HepG2 (cell line): Measurements from ENCODE around the gene MRPS5. TPM values are rescaled to one million over a fixed set of nuclear protein-coding genes. Genes with fewer than 3 reads are reported as not detected.

Source experiments
- BRF2 ChIP-seq: sonication (generic); formaldehyde crosslinking; IDR thresholded peaks from 2 replicates; pipeline ENCODE4 v1.8.1; 2022; ENCODE audit warnings: mild to moderate bottlenecking, missing genetic modification reagents
- CCDC6 ChIP-seq: sonication (generic); formaldehyde crosslinking; IDR thresholded peaks from 2 replicates; pipeline ENCODE4 v1.8.1; 2022; ENCODE audit warnings: mild to moderate bottlenecking, missing genetic modification reagents, moderate library complexity
- ELF4 ChIP-seq: sonication (generic); formaldehyde crosslinking; IDR thresholded peaks from 2 replicates; pipeline ENCODE4 v1.5.0; 2020; ENCODE audit warnings: missing genetic modification reagents, mild to moderate bottlenecking, moderate library complexity, borderline replicate concordance
- FOSL1 ChIP-seq: sonication (generic); formaldehyde crosslinking; IDR thresholded peaks from 2 replicates; pipeline ENCODE4 v1.9.0; 2021; ENCODE audit warnings: missing genetic modification reagents, borderline replicate concordance
- JUNB ChIP-seq: sonication (generic); formaldehyde crosslinking; IDR thresholded peaks from 2 replicates; pipeline ENCODE4 v1.8.0; 2022; ENCODE audit warnings: missing genetic modification reagents, mild to moderate bottlenecking, borderline replicate concordance
- JUND ChIP-seq: sonication (generic); formaldehyde crosslinking; IDR thresholded peaks from 2 replicates; pipeline ENCODE4 v1.8.0; 2022; ENCODE audit warnings: mild to moderate bottlenecking, missing genetic modification reagents
- KDM5A ChIP-seq: fragments of 200-600 bp; sonication (generic); IDR thresholded peaks from 2 replicates; pipeline ENCODE4 v1.7.0; 2018; ENCODE audit warnings: antibody characterized with exemption, mild to moderate bottlenecking, low read length, borderline replicate concordance
- RFXANK ChIP-seq: IDR thresholded peaks from 2 replicates; pipeline ENCODE4 v1.6.1; 2016
- SP5 ChIP-seq: IDR thresholded peaks from 2 replicates; pipeline ENCODE4 v1.6.1; 2016; ENCODE audit warnings: low read depth, borderline replicate concordance
- ZNF230 ChIP-seq: sonication (generic); formaldehyde crosslinking; IDR thresholded peaks from 2 replicates; pipeline ENCODE4 v1.4.0; 2020; ENCODE audit warnings: mild to moderate bottlenecking, missing genetic modification reagents
- ZNF354B ChIP-seq: sonication (generic); formaldehyde crosslinking; IDR thresholded peaks from 2 replicates; pipeline ENCODE4 v1.8.0; 2022; ENCODE audit warnings: mild to moderate bottlenecking, missing genetic modification reagents
- ZNF646 ChIP-seq: sonication (generic); formaldehyde crosslinking; IDR thresholded peaks from 2 replicates; pipeline ENCODE4 v1.9.0; 2021; ENCODE audit warnings: mild to moderate bottlenecking, missing genetic modification reagents
- ZNF672 ChIP-seq: sonication (generic); formaldehyde crosslinking; IDR thresholded peaks from 2 replicates; pipeline ENCODE4 v1.8.1; 2022; ENCODE audit warnings: missing genetic modification reagents
- ZNF772 ChIP-seq: sonication (generic); formaldehyde crosslinking; IDR thresholded peaks from 2 replicates; pipeline ENCODE4 v1.5.0; 2020; ENCODE audit warnings: mild to moderate bottlenecking, missing genetic modification reagents
- polyA plus RNA-seq, 8 experiments: library from polyadenylated mRNA; depleted of rRNA in 3 of 8; stranded (reverse) in 7 of 8; unstranded in 1 of 8; fragments of >200 nt; fragmentation: Illumina TruSeq in 4 of 8; extraction: Trizol in 4 of 8; gene quantifications; 2 replicates each; pipeline versions ENCODE4 v1.2.1 to v1.2.3, GENCODE V29; 2011 to 2016; ENCODE audit warnings: low read depth in 4 of 8, missing spikeins in 1 of 8, mixed read lengths in 1 of 8; ENCODE audit not compliant: insufficient read depth in 1 of 8
- total RNA-seq, 5 experiments: library from RNA; depleted of rRNA; stranded (reverse); fragments of >200 nt; fragmentation: Illumina TruSeq; extraction: Trizol; gene quantifications; 2 replicates each; pipeline ENCODE4 v1.2.3, GENCODE V29; 2016; ENCODE audit warnings: low read depth in 1 of 5
- TF ChIP-seq, protein P1 (sequence below), 2 experiments: sonication (generic) in 1 of 2; formaldehyde crosslinking in 1 of 2; IDR thresholded peaks; 2 replicates each; pipeline versions ENCODE4 v1.6.1 to v1.9.0; 2014 to 2022; ENCODE audit warnings: antibody characterized with exemption in 1 of 2, borderline replicate concordance in 1 of 2, inconsistent platforms in 1 of 2, low read depth in 1 of 2, missing genetic modification reagents in 1 of 2

Gene MRPS5
- total and polyA plus RNA-seq, 2 of the 13 experiments (the other 11 are each of a cell fraction or from before 2014, with no cell fraction given) = 98.8 to 134 TPM

DNA sequence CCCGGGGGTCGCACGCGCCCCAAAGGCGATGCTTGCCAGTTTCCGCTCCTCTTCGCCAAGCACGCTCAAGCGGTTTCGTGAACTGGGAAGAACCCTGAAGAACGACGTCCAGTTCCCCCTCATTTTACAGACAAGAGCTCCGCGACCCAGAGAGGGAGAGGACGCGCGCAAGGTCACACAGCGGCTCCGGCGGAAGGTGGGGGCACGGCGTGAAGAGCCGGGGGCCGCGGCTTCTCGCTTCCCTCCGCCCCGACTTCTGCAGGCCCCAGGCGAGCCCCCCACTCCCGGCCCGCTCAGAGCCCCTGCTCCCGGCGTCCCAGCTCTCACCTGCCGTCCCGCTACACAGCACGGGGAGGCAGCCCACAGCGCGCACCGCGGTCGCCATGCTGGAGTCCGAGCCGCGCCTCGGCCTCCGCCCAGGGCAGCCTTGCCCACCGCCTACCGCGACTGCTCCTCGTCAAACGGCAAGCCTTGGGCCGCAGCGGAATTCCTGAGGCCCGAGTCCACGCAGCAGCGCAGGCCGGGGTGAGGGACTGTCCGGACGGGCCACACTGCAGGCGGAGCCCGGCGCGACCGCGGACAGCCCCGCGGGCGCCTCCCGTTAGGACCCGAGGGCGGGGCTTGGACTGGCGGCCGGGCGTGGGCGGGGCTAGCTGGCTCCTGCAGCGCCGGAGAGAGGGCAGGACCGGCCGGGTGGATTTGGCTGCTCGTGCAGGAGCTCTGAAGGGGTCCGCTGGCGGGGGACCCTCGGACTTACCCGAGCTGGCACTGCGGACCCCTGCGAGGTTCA is at the start of gene MRPS5 (continued):
- peak; percentile 13; the same call in 1 of the 2 replicates for TF ChIP-seq FOSL1 (CRISPR knock-in tag)
- TF ChIP-seq ZNF646 (CRISPR knock-in tag) = no peak
- peak; percentile 83 for TF ChIP-seq KDM5A
- peak; percentile 95; the same call in 1 of the 2 replicates for TF ChIP-seq ZNF354B (CRISPR knock-in tag)
- TF ChIP-seq SP5 = no peak
- no peak for TF ChIP-seq JUNB
- peak; percentile 16; the same call in 1 of the 2 replicates for TF ChIP-seq CCDC6 (CRISPR knock-in tag)
- TF ChIP-seq, protein P1, sequence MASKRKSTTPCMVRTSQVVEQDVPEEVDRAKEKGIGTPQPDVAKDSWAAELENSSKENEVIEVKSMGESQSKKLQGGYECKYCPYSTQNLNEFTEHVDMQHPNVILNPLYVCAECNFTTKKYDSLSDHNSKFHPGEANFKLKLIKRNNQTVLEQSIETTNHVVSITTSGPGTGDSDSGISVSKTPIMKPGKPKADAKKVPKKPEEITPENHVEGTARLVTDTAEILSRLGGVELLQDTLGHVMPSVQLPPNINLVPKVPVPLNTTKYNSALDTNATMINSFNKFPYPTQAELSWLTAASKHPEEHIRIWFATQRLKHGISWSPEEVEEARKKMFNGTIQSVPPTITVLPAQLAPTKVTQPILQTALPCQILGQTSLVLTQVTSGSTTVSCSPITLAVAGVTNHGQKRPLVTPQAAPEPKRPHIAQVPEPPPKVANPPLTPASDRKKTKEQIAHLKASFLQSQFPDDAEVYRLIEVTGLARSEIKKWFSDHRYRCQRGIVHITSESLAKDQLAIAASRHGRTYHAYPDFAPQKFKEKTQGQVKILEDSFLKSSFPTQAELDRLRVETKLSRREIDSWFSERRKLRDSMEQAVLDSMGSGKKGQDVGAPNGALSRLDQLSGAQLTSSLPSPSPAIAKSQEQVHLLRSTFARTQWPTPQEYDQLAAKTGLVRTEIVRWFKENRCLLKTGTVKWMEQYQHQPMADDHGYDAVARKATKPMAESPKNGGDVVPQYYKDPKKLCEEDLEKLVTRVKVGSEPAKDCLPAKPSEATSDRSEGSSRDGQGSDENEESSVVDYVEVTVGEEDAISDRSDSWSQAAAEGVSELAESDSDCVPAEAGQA (IDR thresholded peaks at IDR 0.05; ENCODE audit: low read depth) = peak; percentile 84
- TF ChIP-seq, protein P1 (CRISPR knock-in tag; IDR thresholded peaks at IDR 0.05; ENCODE audit: borderline replicate concordance) = 0 out of 2 replicates have a peak, but pooled peaks have one; percentile 70
- TF ChIP-seq RFXANK = 0 out of 2 replicates have a peak, but pooled peaks have one; percentile 70
- peak; percentile 82 for TF ChIP-seq ZNF772
- TF ChIP-seq BRF2 (CRISPR knock-in tag) = peak; percentile 71; the same call in 1 of the 2 replicates
- TF ChIP-seq ZNF672 = no peak
- TF ChIP-seq ELF4 (CRISPR knock-in tag) = 0 out of 2 replicates have a peak, but pooled peaks have one; percentile 55
- peak; percentile 97; the same call in 1 of the 2 replicates for TF ChIP-seq ZNF230
- TF ChIP-seq JUND = no peak
